HG03354 (cell line): ENCODE results near the gene ATN1.

Experiments used
- ATAC-seq: cut with Tn5 transposase; IDR thresholded peaks from one replicate; pipeline ENCODE4 v1.9.1; 2021; ENCODE audit warnings: mild to moderate bottlenecking; ENCODE audit not compliant: unreplicated experiment, poor library complexity, severe bottlenecking

The ATN1 gene

GRCh38 chr12:6954316-6955107 lies 26.8 kb downstream of the ATN1 start:
- ATAC-seq = no peak

- ATAC-seq = no peak
Observed at GRCh38 chr12:6955108-6956020, 27.6 kb downstream of the ATN1 start.

- ATAC-seq = no peak
Observed at GRCh38 chr12:6956021-6956727, 28.4 kb downstream of the ATN1 start.

GRCh38 chr12:6957151-6957701 lies 29.5 kb downstream of the ATN1 start:
- ATAC-seq = no peak

- ATAC-seq = no peak
Observed at GRCh38 chr12:6957741-6958608, 30.2 kb downstream of the ATN1 start.

- ATAC-seq = no peak
Observed at GRCh38 chr12:6958609-6959057, 30.9 kb downstream of the ATN1 start.

GRCh38 chr12:6959058-6959804 lies 31.5 kb downstream of the ATN1 start:
- peak; percentile 66 for ATAC-seq

- no peak for ATAC-seq
Observed at GRCh38 chr12:6959805-6960592, 32.2 kb downstream of the ATN1 start.

- ATAC-seq = no peak
Observed at GRCh38 chr12:6960593-6961277, 33.0 kb downstream of the ATN1 start.

- peak; percentile 18 for ATAC-seq
Observed at GRCh38 chr12:6961278-6961694, 33.5 kb downstream of the ATN1 start.

GRCh38 chr12:6961695-6962284 lies 34.0 kb downstream of the ATN1 start:
- peak; percentile 19 for ATAC-seq

- ATAC-seq = no peak
Observed at GRCh38 chr12:6962285-6963015, 34.7 kb downstream of the ATN1 start.

- no peak for ATAC-seq
Observed at GRCh38 chr12:6963016-6963731, 35.4 kb downstream of the ATN1 start.

GRCh38 chr12:6963791-6964413 lies 36.1 kb downstream of the ATN1 start:
- no peak for ATAC-seq

- peak; percentile 4 for ATAC-seq
Observed at GRCh38 chr12:6964605-6965025, 36.9 kb downstream of the ATN1 start.
